ENCODE data around the gene RPL9. TPM values are rescaled to one million over a fixed set of nuclear protein-coding genes. Genes with fewer than 3 reads are reported as not detected.

The RPL9 gene
- total and polyA plus RNA-seq, 2 donors: 3,607 to 3,904 TPM

DNA sequence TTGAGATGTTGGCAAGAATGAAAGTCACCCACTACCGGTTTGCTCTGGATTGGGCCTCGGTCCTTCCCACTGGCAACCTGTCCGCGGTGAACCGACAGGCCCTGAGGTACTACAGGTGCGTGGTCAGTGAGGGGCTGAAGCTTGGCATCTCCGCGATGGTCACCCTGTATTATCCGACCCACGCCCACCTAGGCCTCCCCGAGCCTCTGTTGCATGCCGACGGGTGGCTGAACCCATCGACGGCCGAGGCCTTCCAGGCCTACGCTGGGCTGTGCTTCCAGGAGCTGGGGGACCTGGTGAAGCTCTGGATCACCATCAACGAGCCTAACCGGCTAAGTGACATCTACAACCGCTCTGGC, 12.3 kb downstream of the RPL9 start:
- no peak for DNase-seq (ENCODE audit: low read depth in 6 of 9, low spot score in 9 of 9)
- H3K27ac ChIP-seq (ENCODE audit: low read depth in 1 of 2, low read length in 1 of 2): no peak overlapping the region
- peaks cover 2 to 7% of the 10 kb centered on the region in 2 donors for H3K36me3 ChIP-seq (ENCODE audit: control insufficient read depth in 2 of 2, insufficient read depth in 2 of 2, low read length in 1 of 2)
- H3K4me3 ChIP-seq (ENCODE audit: low read length in 2 of 2): peak overlapping the region; percentile 34 to 44
- WGBS: 93% methylated on average over 20 of the region's 20 CpGs
- H3K4me1 ChIP-seq (ENCODE audit: control insufficient read depth in 2 of 2, insufficient read depth in 2 of 2, low read length in 2 of 2): peaks cover 5 to 7% of the 10 kb centered on the region in 2 donors
- peaks cover 0 to 13% of the 10 kb centered on the region in 2 donors for H3K27me3 ChIP-seq (ENCODE audit: control insufficient read depth in 2 of 2, insufficient read depth in 1 of 2, low read length in 1 of 2)
- H3K9me3 ChIP-seq (ENCODE audit: control insufficient read depth in 2 of 2, insufficient read depth in 1 of 2, low read length in 1 of 2): no peaks in the 10 kb centered on the region

DNA sequence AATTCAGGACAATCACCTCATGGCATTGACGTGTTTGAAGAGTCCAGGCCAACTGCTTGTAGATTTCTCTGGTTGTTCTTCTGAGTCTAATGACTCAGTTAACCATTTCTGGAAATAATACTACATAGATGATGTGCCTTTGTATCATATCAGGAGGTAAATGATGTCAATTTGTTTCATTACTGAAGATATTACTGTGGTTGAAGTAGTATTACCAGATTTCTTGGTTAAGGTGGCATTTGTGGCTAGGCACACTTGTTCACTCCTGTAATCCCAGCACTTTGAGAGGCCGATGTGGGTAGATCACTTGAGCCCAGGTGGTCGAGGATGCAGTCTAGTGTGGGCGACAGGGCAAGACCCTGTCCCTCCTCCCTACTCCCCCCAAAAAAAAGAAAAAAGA, 15.7 kb downstream of the RPL9 start:
- no peak for DNase-seq (ENCODE audit: low read depth in 6 of 9, low spot score in 9 of 9)
- Histone ChIP-seq H3K4me1 (ENCODE audit: control insufficient read depth in 2 of 2, insufficient read depth in 2 of 2, low read length in 2 of 2) (peaks cover 5 to 7% of the 10 kb centered on the region in 2 donors), H3K27ac (ENCODE audit: low read depth in 1 of 2, low read length in 1 of 2) (no peak overlapping the region), H3K36me3 (ENCODE audit: control insufficient read depth in 2 of 2, insufficient read depth in 2 of 2, low read length in 1 of 2) (no peaks in the 10 kb centered on the region), H3K4me3 (ENCODE audit: low read length in 2 of 2) (no peak overlapping the region), H3K27me3 (ENCODE audit: control insufficient read depth in 2 of 2, insufficient read depth in 1 of 2, low read length in 1 of 2) (peaks cover 0 to 13% of the 10 kb centered on the region in 2 donors), H3K9me3 (ENCODE audit: control insufficient read depth in 2 of 2, insufficient read depth in 1 of 2, low read length in 1 of 2) (no peaks in the 10 kb centered on the region)
- WGBS: 92% methylated on average over 4 of the region's 4 CpGs

DNA sequence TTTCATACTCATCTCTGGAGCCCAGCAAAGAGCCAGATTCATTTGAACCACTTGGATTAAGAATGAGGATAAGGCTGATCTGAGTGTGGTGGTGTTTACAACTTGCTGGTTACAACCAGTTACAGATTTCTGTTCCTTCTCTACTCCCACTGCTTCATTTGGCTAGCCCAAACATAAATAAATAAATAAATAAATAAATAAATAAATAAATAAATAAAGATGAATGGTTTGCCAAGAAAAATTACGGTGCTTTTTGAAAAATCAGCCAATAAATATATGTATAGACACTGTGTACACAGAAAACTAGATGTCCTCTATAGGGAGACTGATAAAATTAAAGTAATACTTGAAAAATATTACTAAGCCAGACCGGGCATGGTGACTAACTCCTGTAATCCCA, 17.1 kb downstream of the RPL9 start:
- no peak for DNase-seq (ENCODE audit: low read depth in 6 of 9, low spot score in 9 of 9)
- peaks cover 0 to 4% of the 10 kb centered on the region in 2 donors for H3K27me3 ChIP-seq (ENCODE audit: control insufficient read depth in 2 of 2, insufficient read depth in 1 of 2, low read length in 1 of 2)
- 96% methylated on average over 2 of the region's 2 CpGs for WGBS
- H3K27ac ChIP-seq (ENCODE audit: low read depth in 1 of 2, low read length in 1 of 2): no peak overlapping the region
- H3K9me3 ChIP-seq (ENCODE audit: control insufficient read depth in 2 of 2, insufficient read depth in 1 of 2, low read length in 1 of 2): no peaks in the 10 kb centered on the region
- H3K4me1 ChIP-seq (ENCODE audit: control insufficient read depth in 2 of 2, insufficient read depth in 2 of 2, low read length in 2 of 2): no peaks in the 10 kb centered on the region
- H3K4me3 ChIP-seq (ENCODE audit: low read length in 2 of 2): no peak overlapping the region
- no peaks in the 10 kb centered on the region for H3K36me3 ChIP-seq (ENCODE audit: control insufficient read depth in 2 of 2, insufficient read depth in 2 of 2, low read length in 1 of 2)

DNA sequence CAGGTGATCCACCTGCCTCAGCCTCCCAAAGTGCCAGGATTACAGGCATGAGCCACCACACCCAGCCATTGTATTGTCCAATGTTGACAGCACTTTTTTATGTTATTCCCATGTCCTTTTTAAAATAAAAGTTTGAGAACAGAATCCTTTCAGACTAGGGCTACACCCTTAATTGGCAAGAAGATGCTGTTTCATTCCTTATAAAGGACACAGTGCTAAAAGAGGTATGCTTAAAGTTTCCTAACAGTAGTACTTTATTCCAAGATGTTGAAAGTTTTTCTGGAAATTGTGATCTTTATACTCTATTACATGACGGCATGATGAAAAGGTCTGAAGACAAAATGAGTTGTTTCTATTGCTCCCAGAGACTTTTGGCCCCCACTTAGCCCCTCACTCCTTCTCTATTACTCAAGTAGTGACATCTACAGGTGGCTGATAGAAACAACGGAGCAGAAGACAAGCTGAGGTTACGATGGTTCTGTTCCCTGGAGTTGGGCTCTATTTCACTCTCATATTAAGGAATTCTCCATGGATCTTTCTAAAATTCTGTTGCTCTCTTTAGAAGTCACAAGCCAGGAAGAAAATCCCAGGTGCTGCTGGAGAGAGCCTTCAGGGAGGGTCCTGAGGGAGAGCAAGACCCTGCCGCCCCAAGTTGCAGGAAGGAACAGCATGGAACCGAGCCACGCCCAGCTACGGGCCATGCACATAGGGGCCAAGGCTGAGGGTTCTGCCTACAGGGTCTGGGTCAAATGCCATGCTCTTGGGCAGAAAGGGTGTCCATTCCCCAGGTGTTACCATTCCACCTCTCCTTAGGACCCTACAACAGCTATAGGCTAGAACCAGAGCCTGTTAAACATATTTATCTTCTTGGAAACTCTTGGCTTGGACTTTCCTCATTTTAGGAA, 22.8 kb downstream of the RPL9 start:
- WGBS: 84% methylated on average over 7 of the region's 7 CpGs
- Histone ChIP-seq H3K27ac (ENCODE audit: low read depth in 1 of 2, low read length in 1 of 2) (no peak overlapping the region), H3K27me3 (ENCODE audit: control insufficient read depth in 2 of 2, insufficient read depth in 1 of 2, low read length in 1 of 2) (no peaks in the 10 kb centered on the region), H3K9me3 (ENCODE audit: control insufficient read depth in 2 of 2, insufficient read depth in 1 of 2, low read length in 1 of 2) (no peaks in the 10 kb centered on the region), H3K4me1 (ENCODE audit: control insufficient read depth in 2 of 2, insufficient read depth in 2 of 2, low read length in 2 of 2) (no peaks in the 10 kb centered on the region), H3K36me3 (ENCODE audit: control insufficient read depth in 2 of 2, insufficient read depth in 2 of 2, low read length in 1 of 2) (no peaks in the 10 kb centered on the region), H3K4me3 (ENCODE audit: low read length in 2 of 2) (no peak overlapping the region)
- DNase-seq (ENCODE audit: low read depth in 6 of 9, low spot score in 9 of 9): no peak

DNA sequence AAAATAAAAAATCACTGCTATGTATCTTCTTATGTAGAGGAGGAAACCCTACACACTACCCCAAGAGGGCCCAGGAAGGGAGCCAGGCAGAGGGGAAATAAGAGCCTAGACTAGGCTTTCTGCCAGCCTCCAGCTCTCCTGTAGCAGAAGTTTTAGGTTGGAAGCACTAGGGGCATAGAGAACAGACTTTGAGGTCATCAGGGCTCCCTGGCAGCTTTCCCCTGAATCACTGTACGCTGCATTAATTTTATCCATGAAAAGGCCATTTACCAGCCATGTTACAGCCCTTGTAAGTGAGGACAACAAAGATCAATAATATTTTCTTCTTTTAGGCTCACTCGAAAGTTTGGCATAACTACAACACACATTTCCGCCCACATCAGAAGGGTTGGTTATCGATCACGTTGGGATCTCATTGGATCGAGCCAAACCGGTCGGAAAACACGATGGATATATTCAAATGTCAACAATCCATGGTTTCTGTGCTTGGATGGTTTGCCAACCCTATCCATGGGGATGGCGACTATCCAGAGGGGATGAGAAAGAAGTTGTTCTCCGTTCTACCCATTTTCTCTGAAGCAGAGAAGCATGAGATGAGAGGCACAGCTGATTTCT, 24.7 kb downstream of the RPL9 start:
- DNase-seq (ENCODE audit: low read depth in 6 of 9, low spot score in 9 of 9): no peak
- WGBS: 96% methylated on average over 11 of the region's 11 CpGs
- no peaks in the 10 kb centered on the region for H3K27me3 ChIP-seq (ENCODE audit: control insufficient read depth in 2 of 2, insufficient read depth in 1 of 2, low read length in 1 of 2)
- H3K36me3 ChIP-seq (ENCODE audit: control insufficient read depth in 2 of 2, insufficient read depth in 2 of 2, low read length in 1 of 2): no peaks in the 10 kb centered on the region
- no peak overlapping the region for H3K27ac ChIP-seq (ENCODE audit: low read depth in 1 of 2, low read length in 1 of 2)
- H3K4me3 ChIP-seq (ENCODE audit: low read length in 2 of 2): no peak overlapping the region
- no peaks in the 10 kb centered on the region for H3K9me3 ChIP-seq (ENCODE audit: control insufficient read depth in 2 of 2, insufficient read depth in 1 of 2, low read length in 1 of 2)
- no peaks in the 10 kb centered on the region for H3K4me1 ChIP-seq (ENCODE audit: control insufficient read depth in 2 of 2, insufficient read depth in 2 of 2, low read length in 2 of 2)

DNA sequence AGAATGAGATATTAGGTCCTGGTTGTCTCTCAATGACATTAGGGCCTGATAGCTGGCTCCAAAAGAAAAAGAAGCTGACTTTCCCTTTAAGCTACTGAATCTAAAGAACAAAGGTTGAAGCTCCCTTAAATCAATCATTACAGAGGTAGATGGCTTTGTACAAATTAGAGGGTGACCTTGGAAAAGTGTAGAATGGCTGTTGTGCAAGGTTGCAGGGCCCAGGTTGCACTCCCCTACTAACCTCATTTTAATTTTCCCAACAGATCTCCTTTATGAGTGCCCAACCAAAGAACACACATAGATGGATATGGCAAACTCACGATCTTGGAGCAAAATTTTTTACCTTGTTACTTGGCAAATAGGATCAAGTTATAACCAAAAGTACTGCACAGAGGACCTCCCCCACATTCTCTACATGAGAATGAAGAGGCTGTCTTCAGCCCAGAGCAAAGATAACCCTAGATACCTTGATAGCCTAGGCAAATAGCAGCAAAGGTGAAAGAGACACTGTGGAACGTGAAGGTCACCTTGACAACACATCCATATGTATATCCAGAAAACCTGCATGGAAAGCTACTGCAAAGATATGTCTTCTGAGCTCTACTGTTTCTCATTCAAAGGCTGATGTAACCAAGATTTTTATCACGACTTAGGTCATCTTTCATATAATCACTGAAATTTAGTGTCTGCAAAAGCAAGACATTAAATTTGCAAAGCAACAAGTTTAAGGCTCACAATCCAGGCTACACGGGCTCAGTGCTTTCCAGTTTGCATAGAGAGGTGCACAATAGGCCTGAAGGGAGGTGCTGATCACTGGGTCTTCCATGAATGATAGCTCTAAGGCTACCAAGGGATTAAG, 29.0 kb downstream of the RPL9 start:
- WGBS: 95% methylated on average over 4 of the region's 4 CpGs

DNA sequence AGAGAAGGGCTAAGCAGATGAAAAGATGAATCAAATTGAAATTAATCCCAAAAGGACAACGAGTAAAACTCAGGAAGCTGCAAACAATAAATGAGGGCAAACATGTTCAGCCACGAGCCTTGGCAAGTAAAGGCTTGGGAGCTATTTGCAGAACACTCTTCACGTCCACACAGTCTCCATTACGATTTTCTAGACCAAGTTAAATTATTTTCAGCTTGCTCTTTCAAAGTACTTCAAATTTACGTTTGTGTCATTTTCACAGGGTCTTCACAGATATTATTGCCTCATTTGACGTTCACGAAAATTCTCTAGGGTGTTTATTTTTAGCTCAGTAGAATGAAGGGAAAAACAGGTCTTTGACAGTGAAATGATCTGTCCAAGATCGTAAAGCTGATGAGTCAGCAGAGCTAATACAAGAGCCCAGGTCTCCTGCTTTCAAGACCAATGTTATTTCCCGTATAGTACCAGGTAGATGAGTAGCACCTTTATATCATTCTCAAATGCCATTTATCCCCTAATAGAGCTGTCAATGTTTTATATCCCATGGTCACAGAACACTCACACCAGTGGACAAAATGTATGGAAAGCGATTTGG, 31.1 kb downstream of the RPL9 start:
- Histone ChIP-seq H3K4me1 (ENCODE audit: control insufficient read depth in 2 of 2, insufficient read depth in 2 of 2, low read length in 2 of 2) (no peaks in the 10 kb centered on the region), H3K36me3 (ENCODE audit: control insufficient read depth in 2 of 2, insufficient read depth in 2 of 2, low read length in 1 of 2) (no peaks in the 10 kb centered on the region), H3K27me3 (ENCODE audit: control insufficient read depth in 2 of 2, insufficient read depth in 1 of 2, low read length in 1 of 2) (no peaks in the 10 kb centered on the region), H3K27ac (ENCODE audit: low read depth in 1 of 2, low read length in 1 of 2) (no peak overlapping the region), H3K9me3 (ENCODE audit: control insufficient read depth in 2 of 2, insufficient read depth in 1 of 2, low read length in 1 of 2) (no peaks in the 10 kb centered on the region), H3K4me3 (ENCODE audit: low read length in 2 of 2) (no peak overlapping the region)
- DNase-seq (ENCODE audit: low read depth in 6 of 9, low spot score in 9 of 9): no peak
- 88% methylated on average over 10 of the region's 10 CpGs for WGBS

More for the DNA sequence above, 29.0 kb downstream of the RPL9 start:
- Histone ChIP-seq H3K9me3 (ENCODE audit: control insufficient read depth in 2 of 2, insufficient read depth in 1 of 2, low read length in 1 of 2) (no peaks in the 10 kb centered on the region), H3K27me3 (ENCODE audit: control insufficient read depth in 2 of 2, insufficient read depth in 1 of 2, low read length in 1 of 2) (no peaks in the 10 kb centered on the region), H3K27ac (ENCODE audit: low read depth in 1 of 2, low read length in 1 of 2) (no peak overlapping the region), H3K36me3 (ENCODE audit: control insufficient read depth in 2 of 2, insufficient read depth in 2 of 2, low read length in 1 of 2) (no peaks in the 10 kb centered on the region), H3K4me3 (ENCODE audit: low read length in 2 of 2) (no peak overlapping the region), H3K4me1 (ENCODE audit: control insufficient read depth in 2 of 2, insufficient read depth in 2 of 2, low read length in 2 of 2) (no peaks in the 10 kb centered on the region)
- DNase-seq (ENCODE audit: low read depth in 6 of 9, low spot score in 9 of 9): no peak

DNA sequence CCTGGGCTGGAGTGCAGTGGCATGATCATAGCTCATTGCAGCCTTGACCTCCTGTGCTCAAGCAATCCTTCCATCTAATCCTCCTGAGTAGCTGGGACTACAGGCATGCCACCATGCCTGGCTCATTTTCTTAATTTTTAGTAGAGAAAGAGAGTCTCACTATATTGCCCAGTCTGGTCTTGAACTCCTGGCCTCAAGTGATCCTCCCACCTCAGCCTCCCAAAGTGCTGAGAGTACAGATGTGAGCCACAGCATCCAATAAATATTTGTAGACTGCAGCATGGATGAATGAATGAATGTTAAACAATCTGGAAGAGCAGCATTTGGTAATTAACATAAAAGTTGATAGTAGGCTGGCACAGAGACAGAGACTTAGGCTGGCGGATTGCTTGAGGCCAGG, 32.0 kb downstream of the RPL9 start:
- H3K27me3 ChIP-seq (ENCODE audit: control insufficient read depth in 2 of 2, insufficient read depth in 1 of 2, low read length in 1 of 2): no peaks in the 10 kb centered on the region
- no peaks in the 10 kb centered on the region for H3K36me3 ChIP-seq (ENCODE audit: control insufficient read depth in 2 of 2, insufficient read depth in 2 of 2, low read length in 1 of 2)
- no peak overlapping the region for H3K4me3 ChIP-seq (ENCODE audit: low read length in 2 of 2)
- no peaks in the 10 kb centered on the region for H3K4me1 ChIP-seq (ENCODE audit: control insufficient read depth in 2 of 2, insufficient read depth in 2 of 2, low read length in 2 of 2)
- H3K27ac ChIP-seq (ENCODE audit: low read depth in 1 of 2, low read length in 1 of 2): no peak overlapping the region
- DNase-seq (ENCODE audit: low read depth in 6 of 9, low spot score in 9 of 9): no peak
- WGBS: 99% methylated on average over 1 of the region's 1 CpG
- no peaks in the 10 kb centered on the region for H3K9me3 ChIP-seq (ENCODE audit: control insufficient read depth in 2 of 2, insufficient read depth in 1 of 2, low read length in 1 of 2)

Measured in thymus (tissue), 11 donors.